DOHH2 (cell line): Measurements from ENCODE around the gene MTO1.

Experiments used
- EZH2phosphoT487 ChIP-seq: fragments of 200-600 bp; sonication (generic); IDR thresholded peaks from 2 replicates; pipeline ENCODE4 v1.6.1; 2017; ENCODE audit warnings: borderline replicate concordance, mild to moderate bottlenecking, antibody characterized with exemption, low read length, moderate library complexity, mixed read lengths
- TF ChIP-seq, protein P1 (sequence below): fragments of 200-600 bp; sonication (generic); IDR thresholded peaks from one replicate; pipeline ENCODE4 v1.5.1; 2014; ENCODE audit warnings: antibody characterized with exemption, mild to moderate bottlenecking, low read depth, low read length; ENCODE audit not compliant: poor library complexity, severe bottlenecking

DNA sequence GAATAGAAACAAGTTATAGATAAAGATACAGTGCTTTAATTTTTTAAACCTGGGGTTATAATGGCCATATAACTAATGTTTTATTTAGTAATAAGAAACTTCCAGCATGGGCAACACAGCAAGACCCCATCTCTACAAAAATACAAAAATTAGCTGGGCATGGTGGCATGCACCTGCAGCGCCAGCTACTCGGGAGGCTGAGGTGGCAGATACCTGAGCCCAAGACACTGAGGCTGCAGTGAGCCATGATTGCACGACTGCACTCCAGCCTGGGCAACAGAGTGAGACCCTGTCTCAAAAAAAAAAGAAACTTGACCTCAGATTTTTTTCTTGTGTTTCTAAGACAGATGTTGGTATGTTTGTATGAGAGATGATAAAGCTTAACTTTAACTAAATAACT is 36.4 kb downstream of the MTO1 start:
- TF ChIP-seq, protein P1, sequence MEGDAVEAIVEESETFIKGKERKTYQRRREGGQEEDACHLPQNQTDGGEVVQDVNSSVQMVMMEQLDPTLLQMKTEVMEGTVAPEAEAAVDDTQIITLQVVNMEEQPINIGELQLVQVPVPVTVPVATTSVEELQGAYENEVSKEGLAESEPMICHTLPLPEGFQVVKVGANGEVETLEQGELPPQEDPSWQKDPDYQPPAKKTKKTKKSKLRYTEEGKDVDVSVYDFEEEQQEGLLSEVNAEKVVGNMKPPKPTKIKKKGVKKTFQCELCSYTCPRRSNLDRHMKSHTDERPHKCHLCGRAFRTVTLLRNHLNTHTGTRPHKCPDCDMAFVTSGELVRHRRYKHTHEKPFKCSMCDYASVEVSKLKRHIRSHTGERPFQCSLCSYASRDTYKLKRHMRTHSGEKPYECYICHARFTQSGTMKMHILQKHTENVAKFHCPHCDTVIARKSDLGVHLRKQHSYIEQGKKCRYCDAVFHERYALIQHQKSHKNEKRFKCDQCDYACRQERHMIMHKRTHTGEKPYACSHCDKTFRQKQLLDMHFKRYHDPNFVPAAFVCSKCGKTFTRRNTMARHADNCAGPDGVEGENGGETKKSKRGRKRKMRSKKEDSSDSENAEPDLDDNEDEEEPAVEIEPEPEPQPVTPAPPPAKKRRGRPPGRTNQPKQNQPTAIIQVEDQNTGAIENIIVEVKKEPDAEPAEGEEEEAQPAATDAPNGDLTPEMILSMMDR: no peak
- TF ChIP-seq EZH2phosphoT487: no peak
